HG03565 (cell line): Measurements from ENCODE around the gene CDK4.
"Not testable (repeated sequence)": the region's sequence is repeated elsewhere in the genome, so short reads cannot be mapped to it uniquely, and the experiment has no call there.

ENCODE experiments used
- ATAC-seq: cut with Tn5 transposase; IDR thresholded peaks from one replicate; pipeline ENCODE4 v1.9.1; 2021; ENCODE audit warnings: mild to moderate bottlenecking, moderate library complexity; ENCODE audit not compliant: unreplicated experiment

Gene CDK4

DNA sequence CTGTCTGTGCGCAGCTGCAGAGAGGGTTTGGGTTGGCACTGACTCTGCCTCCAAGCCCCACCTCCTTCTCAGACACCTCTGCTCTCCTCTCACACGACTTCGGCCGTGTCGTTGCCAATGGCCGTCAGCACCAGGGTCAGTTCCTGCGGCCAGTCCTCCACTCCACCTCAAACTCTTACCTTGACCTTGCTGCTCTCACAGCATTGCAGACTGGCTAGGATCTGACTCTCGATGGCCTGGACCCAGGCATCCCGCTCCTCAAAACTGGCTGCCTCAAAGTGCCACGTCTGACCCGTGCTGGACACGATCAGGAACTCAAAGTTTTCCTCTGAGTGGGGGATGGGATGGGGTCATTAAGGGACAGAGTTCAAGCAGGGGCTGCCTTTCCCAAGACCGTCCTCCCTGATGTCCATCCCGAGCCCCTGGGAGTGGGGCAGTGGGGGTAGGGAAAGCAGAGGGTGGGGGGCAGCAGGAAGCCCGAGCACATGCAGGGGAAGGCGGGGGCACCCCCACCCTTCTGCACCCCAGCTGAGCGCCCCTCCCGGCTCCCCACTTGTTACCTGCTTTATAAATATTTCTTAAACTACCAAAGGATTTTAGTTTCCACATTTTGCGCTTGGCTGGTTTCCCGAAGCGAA lies 24.2 kb downstream of the CDK4 start:
- ATAC-seq = no peak

GRCh38 chr12:57726884-57727757 lies 25.0 kb downstream of the CDK4 start:
- no peak for ATAC-seq

GRCh38 chr12:57726151-57726883 lies 25.8 kb downstream of the CDK4 start:
- no peak for ATAC-seq

DNA sequence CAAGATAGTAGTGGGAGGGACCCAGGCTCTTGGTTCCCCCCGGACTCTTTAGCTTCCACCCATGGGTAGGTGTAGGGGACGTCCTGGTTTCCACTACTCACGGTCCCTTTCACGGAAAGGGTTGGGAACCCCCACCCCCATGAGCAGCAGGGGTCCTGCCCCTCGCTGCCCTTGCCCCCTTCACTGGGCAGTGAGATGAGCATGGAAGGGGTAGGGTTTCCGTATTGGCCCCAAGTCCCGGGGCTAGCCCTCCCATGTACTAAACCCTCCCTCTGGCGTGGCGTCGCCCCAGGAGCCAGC lies 26.3 kb downstream of the CDK4 start:
- no peak for ATAC-seq

- ATAC-seq = no peak
Observed at GRCh38 chr12:57724936-57725740, 27.0 kb downstream of the CDK4 start.

- no peak for ATAC-seq
Observed at GRCh38 chr12:57724003-57724935, 27.8 kb downstream of the CDK4 start.

DNA sequence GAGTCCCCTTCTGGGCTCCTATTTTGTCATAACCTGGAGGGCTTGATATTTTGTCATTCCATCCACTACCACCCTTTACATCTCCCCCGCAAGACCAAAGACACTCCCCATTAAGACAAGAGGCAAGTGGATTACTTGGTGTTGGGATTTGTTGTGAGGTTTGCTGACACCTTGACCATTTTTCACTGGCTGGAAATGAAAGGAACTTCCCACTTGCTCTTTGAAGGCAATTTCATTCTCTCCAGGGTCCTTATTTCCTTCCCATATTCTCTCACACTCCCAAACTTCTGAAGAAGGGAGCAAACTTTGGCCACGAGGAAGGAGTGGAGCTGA lies 28.5 kb downstream of the CDK4 start:
- no peak for ATAC-seq

DNA sequence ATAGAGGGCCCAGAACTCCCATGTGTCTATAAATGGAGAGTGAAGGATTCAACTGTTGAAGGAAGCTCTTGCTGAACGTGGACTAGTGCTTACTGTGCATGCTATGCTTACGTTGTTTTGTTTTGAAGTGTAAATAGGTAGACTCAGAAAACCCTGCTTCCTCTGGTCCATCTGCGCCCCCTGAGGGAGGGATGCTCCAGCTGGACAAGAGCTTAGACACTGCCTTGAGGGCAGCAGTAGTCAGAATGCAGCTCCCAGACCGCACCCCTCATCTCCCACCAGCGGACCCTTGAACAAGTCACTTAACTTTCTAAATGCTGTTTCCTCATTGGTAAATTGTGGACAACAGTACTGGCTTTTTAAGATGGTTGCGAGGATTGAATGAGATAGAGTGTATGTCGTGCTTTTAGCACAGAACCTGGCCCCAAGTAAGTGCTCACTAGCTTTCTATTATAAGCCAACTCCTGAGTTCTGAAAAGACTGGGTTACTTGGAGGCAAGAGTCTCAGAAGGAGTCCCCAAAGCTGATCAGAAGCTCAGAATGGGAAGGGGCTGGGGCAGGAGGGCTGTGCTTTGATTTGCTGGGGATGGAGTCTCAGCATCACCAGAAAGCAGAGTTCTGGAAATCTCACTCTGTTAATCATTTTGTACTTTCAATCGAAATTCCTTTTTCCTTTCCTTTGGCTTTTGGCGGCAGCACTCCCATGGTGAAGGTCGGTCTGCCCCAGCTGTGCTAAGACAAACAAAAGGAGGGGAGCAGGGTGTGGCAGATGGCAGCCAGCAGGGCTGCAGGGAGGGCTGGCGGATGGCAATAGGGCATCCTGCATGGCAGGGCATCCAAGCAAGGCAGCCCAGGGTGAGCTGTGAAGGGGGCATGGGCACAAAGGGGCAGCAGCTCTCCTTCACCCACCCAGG lies 29.1 kb downstream of the CDK4 start:
- no peak for ATAC-seq

GRCh38 chr12:57721846-57722608 lies 30.1 kb downstream of the CDK4 start:
- not testable (repeated sequence) for ATAC-seq

DNA sequence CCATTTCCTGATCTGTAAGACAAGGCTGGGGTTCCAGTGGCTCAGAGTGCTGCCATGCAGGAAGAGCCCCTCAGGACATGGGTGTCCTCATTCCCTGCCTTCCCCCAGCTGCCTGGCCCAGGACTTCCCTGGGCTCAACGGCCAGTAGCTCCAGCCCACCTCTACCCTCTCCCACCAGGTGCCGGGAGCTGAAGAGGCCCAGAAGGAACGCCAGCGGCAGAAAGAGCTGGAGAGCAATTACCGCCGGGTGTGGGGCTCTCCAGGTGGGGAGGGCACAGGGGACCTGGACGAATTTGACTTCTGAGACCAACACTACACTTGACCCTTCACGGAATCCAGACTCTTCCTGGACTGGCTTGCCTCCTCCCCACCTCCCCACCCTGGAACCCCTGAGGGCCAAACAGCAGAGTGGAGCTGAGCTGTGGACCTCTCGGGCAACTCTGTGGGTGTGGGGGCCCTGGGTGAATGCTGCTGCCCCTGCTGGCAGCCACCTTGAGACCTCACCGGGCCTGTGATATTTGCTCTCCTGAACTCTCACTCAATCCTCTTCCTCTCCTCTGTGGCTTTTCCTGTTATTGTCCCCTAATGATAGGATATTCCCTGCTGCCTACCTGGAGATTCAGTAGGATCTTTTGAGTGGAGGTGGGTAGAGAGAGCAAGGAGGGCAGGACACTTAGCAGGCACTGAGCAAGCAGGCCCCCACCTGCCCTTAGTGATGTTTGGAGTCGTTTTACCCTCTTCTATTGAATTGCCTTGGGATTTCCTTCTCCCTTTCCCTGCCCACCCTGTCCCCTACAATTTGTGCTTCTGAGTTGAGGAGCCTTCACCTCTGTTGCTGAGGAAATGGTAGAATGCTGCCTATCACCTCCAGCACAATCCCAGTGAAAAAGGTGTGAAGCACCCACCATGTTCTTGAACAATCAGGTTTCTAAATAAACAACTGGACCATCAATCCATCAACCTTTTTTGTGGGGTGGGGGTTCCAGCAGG lies 31.2 kb downstream of the CDK4 start:
- ATAC-seq = no peak

GRCh38 chr12:57719777-57720605 lies 32.1 kb downstream of the CDK4 start:
- ATAC-seq = no peak

DNA sequence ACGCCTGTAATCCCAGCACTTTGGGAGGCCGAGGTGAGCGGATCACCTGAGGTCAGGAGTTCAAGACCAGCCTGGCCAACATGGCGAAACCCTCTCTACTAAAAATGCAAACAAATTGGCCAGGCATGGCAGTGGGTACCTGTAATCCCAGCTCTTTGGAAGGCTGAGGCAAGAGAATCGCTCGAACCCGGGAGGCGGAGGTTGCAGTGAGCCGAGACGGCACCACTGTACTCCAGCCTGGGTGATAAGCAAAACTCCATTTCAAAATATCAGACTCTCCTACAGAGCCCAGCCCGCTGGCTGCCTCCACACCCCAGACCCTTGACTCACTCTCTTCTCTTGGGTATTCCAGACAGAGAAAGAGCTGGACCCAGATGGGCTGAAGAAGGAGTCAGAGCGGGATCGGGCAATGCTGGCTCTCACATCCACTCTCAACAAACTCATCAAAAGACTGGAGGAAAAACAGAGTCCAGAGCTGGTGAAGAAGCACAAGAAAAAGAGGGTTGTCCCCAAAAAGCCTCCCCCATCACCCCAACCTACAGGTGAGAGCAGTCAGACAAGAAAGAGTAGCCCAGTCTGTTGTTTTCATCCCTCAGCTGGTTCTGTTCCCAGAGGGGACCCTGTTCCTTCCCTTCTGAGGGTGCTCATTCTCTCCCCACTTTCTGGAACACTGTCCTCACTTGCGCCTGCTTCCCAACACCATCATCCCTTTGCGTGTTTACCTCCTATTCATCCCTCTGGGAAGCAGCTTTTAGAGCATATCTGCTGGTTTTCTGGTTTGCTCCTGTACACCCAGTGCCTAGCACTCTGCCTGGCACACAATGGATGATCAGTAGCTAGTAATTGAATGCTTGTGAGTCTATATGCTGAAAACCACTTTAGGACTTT lies 33.2 kb downstream of the CDK4 start:
- no peak for ATAC-seq

GRCh38 chr12:57717846-57718640 lies 34.1 kb downstream of the CDK4 start:
- ATAC-seq = no peak

DNA sequence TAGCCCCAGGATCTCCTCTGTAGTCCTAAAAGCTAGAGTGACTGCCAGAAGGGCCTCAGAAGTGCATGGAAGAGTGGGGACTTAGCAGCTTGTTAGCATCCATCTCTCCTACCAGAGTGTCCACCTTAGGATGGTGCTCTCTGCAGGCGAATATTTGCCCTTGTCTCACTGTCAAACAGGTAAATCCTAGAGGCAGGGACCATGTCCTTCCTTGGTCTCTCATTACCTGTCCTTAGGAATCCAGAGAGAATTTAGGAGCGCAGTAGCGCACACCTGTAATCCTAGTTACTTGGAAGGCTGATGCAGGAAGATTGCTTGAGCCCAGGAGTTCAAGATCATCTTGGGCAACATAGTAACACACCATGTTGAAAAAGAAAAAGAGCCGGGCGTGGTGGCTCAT lies 35.0 kb downstream of the CDK4 start:
- no peak for ATAC-seq

GRCh38 chr12:57716305-57716704 lies 35.8 kb downstream of the CDK4 start:
- no peak for ATAC-seq
